Suppressor macrophage (primary cell): ENCODE measurements around the gene GALNT18.

Experiments used
- DNase-seq, 4 experiments: peaks; one replicate each; pipeline ENCODE4 v3.0.0-alpha.2; 2020 to 2022

Gene GALNT18

GRCh38 chr11:11261629-11262028 lies 360.2 kb downstream of the GALNT18 start:
- DNase-seq, result no peak

GRCh38 chr11:11260903-11261302 lies 360.9 kb downstream of the GALNT18 start:
- DNase-seq, result no peak

- DNase-seq, result no peak
Measured at GRCh38 chr11:11253995-11254394, 367.8 kb downstream of the GALNT18 start.

- DNase-seq, result no peak
Measured at GRCh38 chr11:11253497-11253896, 368.3 kb downstream of the GALNT18 start.

- DNase-seq, result no peak
Measured at GRCh38 chr11:11252403-11252802, 369.4 kb downstream of the GALNT18 start.

GRCh38 chr11:11251394-11251970 lies 370.3 kb downstream of the GALNT18 start:
- DNase-seq, result peak in 1 of 4 experiments; percentile 16

GRCh38 chr11:11250470-11250869 lies 371.3 kb downstream of the GALNT18 start:
- no peak for DNase-seq

GRCh38 chr11:11247576-11247975 lies 374.2 kb downstream of the GALNT18 start:
- DNase-seq, result no peak

- DNase-seq, result no peak
Measured at GRCh38 chr11:11247086-11247485, 374.7 kb downstream of the GALNT18 start.

GRCh38 chr11:11246166-11246565 lies 375.6 kb downstream of the GALNT18 start:
- DNase-seq, result no peak

- DNase-seq, result no peak
Measured at GRCh38 chr11:11245453-11245852, 376.4 kb downstream of the GALNT18 start.

GRCh38 chr11:11244470-11245080 lies 377.2 kb downstream of the GALNT18 start:
- no peak for DNase-seq

- DNase-seq, result peak in 3 of 4 experiments; percentile 15 to 30 (median 27)
Measured at GRCh38 chr11:11243590-11244469, 378.0 kb downstream of the GALNT18 start.

GRCh38 chr11:11243209-11243589 lies 378.6 kb downstream of the GALNT18 start:
- no peak for DNase-seq

GRCh38 chr11:11241284-11241683 lies 380.5 kb downstream of the GALNT18 start:
- DNase-seq, result no peak

GRCh38 chr11:11239959-11240358 lies 381.8 kb downstream of the GALNT18 start:
- no peak for DNase-seq

GRCh38 chr11:11237070-11237832 lies 384.6 kb downstream of the GALNT18 start:
- DNase-seq, result no peak

GRCh38 chr11:11236498-11237059 lies 385.2 kb downstream of the GALNT18 start:
- no peak for DNase-seq

- DNase-seq, result no peak
Measured at GRCh38 chr11:11231763-11232162, 390.0 kb downstream of the GALNT18 start.

GRCh38 chr11:11230802-11231562 lies 390.8 kb downstream of the GALNT18 start:
- peak in 2 of 4 experiments; percentile 9 to 15 for DNase-seq

GRCh38 chr11:11230087-11230486 lies 391.7 kb downstream of the GALNT18 start:
- DNase-seq, result peak in 1 of 4 experiments; percentile 16

- no peak for DNase-seq
Measured at GRCh38 chr11:11229647-11230046, 392.2 kb downstream of the GALNT18 start.
